DOHH2 (cell line): ENCODE data around the gene LYRM4.

Experiments
- CTCF ChIP-seq: fragments of 200-600 bp; sonication (generic); IDR thresholded peaks from one replicate; pipeline ENCODE4 v1.5.1; 2014; ENCODE audit warnings: antibody characterized with exemption, mild to moderate bottlenecking, low read depth, low read length; ENCODE audit not compliant: poor library complexity, severe bottlenecking
- EZH2phosphoT487 ChIP-seq: fragments of 200-600 bp; sonication (generic); IDR thresholded peaks from 2 replicates; pipeline ENCODE4 v1.6.1; 2017; ENCODE audit warnings: borderline replicate concordance, mild to moderate bottlenecking, antibody characterized with exemption, low read length, moderate library complexity, mixed read lengths

GRCh38 chr6:5295623-5296022 is 34.9 kb upstream of the LYRM4 start:
- TF ChIP-seq CTCF: no peak
- TF ChIP-seq EZH2phosphoT487: no peak
